HG02763 (cell line): ENCODE results near the gene GAPDHS.

Source experiments
- ATAC-seq: cut with Tn5 transposase; IDR thresholded peaks from one replicate; pipeline ENCODE4 v1.9.1; 2021; ENCODE audit warnings: mild to moderate bottlenecking, moderate library complexity; ENCODE audit not compliant: unreplicated experiment

Gene GAPDHS

DNA sequence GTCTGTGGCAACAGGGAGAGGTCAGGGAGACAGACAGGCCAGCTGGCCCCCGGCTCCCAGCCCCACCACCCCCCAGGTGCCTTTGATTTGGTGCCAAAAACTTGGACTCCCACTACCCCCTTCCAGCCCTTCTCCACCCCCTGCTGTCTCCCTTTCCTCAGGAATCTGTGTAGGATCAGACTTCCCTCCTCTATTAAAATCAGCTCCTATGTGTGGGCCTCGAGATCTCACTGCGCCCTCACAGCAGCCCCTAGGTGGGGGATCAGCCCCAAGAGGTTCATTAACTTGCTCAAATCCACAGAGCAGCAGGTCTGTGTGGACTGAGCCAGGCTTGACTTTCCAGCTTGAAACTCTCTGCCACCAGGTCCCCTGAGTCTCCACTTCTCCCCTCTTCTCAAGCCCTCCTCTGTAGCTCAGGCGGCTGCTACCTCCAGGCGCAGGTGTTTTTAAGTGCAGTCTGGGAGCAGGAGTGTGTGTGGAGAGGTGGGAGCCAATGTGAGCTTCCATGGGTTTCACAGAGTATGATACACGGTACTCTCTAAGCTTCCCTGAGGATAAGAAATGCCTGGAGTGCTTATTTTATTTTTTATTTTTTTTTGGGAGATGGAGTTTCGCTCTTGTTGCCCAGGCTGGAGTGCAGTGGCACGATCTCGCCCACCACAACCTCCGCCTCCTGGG is 1.7 kb downstream of the GAPDHS start:
- ATAC-seq = no peak

DNA sequence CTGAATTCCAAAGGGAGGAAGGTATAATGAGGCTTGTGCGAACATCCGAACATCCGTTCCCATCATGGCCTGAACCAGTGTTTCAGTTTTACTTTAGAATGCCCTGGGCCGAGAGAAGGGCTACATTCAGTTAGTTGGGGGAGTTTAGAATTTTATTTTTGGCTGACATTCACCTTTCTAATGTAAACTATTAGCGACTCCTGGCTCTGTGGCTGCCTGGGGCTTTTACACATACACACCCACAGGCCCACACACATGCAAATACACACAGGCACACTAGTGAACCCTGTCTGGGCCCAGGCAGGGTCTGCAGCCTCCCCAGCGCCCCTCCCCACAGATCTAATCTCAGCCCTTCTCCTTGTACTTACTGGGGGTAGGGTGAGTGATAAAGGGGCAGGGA is 6.1 kb downstream of the GAPDHS start:
- ATAC-seq = no peak

DNA sequence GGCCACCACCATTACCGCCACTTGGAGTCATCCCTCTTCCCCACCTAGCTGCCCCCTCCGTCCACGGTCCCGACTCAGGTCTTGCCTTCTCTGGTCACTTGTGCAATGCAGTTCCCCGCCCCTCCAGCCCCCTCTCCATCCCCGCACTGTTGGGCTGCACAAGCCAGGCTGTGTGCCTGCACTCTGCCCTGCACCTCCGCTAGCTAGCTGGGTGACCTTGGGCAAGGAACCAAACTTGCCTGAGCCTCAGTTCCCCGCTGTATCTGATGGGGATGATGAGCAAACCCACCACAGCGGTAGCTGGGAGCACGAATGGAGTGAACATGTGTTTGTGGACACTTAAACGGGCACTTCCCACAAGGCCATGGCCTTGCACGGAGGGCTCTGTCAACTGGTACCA is 6.6 kb downstream of the GAPDHS start:
- no peak for ATAC-seq

DNA sequence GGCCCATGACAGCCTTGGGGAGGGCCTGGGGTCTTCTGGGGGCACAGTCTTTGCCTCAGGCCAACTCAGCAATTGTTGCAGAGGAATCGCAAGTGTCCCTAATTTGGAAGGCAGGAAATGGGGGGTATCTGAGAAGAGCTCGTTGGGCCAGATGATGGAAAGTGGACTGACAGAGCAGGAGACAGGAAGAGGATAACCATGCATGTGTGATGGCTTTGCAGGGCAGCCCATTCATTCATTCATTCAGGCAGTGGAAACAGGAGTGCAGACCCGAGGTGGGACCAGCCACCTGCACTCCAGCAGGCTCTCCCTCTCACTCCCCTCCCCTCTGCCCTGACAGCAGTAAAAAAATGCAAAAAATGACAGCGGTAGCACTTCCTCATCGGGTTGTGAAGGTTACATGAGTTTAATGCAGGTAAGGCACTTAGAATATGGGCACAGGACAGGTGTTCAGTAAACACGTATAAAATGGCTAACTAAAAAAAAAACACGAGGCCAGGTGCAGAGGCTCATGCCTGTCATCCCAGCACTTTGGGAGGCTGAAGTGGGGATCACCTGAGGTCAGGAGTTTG is 7.2 kb downstream of the GAPDHS start:
- no peak for ATAC-seq

DNA sequence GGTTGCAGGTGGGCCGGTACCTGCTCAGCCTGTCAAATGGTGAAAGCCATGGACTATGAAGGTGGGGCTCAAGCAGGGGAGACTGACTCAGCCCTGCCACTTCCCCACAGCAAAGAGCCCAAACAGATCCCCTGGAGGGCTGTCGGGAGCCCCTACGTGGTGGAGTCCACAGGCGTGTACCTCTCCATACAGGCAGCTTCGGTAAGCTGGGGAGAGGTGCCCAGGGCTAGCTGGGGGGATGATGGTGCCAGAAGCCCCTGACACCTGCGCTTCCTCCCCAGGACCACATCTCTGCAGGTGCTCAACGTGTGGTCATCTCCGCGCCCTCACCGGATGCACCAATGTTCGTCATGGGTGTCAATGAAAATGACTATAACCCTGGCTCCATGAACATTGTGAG is 9.0 kb downstream of the GAPDHS start:
- no peak for ATAC-seq

DNA sequence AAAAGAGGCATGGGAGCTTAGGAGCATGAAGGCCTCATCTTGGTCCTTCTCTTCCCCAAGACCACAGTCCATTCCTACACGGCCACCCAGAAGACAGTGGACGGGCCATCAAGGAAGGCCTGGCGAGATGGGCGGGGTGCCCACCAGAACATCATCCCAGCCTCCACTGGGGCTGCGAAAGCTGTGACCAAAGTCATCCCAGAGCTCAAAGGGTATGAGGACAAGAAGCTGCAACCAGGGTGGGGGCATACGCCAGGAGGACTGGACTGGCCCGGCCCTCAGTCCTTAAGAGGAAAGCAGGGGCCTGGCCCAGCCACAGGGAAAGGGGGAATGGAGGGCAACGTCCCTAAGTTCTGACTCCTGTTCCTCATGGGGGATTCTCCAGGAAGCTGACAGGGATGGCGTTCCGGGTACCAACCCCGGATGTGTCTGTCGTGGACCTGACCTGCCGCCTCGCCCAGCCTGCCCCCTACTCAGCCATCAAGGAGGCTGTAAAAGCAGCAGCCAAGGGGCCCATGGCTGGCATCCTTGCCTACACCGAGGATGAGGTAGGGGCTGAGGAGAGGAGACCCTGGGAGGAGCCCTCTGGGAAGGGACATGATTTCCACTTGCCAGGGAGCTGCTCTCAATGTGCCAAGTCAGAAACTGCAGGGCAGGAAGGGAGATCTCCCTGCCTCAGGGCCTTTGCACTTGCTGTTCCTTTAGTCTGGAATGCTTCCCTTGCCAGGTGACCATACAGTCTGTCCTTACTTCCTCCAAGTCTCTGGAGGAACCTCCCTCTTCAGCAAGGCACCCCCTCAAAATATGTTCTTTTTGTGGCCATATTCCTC is 10.2 kb downstream of the GAPDHS start:
- ATAC-seq = no peak

DNA sequence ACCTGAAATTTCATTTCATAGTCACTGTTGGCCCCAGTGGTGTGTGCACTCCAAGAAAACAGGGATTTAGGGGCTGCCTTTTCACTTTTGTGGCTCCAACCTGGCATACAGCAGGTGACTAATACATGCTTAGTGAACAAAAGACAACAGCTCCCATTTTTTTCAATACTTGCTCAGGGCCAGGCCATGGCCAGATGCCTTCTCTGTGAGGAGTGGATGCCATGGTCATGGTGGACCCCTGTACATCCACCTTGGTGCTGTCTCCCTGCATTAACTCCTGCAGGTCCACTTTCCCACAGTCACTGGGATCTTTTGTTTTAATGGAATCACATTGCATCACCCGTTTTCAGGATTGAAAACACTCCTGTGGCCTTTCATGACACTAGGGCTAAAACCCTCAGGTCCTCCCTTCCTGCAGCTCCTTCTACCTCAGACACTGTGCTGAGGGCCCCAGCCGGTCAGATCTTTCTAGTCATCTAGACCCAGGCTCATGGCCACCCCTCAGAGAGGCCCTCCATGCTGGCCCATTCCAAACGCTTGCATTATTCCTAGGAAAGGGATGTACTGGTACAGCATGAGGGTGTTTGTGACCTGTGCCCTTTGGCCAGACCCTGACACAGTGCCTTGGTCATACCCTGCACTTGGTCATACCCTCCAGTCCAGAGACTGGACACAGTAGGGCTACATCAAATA is 11.0 kb downstream of the GAPDHS start:
- ATAC-seq = no peak

DNA sequence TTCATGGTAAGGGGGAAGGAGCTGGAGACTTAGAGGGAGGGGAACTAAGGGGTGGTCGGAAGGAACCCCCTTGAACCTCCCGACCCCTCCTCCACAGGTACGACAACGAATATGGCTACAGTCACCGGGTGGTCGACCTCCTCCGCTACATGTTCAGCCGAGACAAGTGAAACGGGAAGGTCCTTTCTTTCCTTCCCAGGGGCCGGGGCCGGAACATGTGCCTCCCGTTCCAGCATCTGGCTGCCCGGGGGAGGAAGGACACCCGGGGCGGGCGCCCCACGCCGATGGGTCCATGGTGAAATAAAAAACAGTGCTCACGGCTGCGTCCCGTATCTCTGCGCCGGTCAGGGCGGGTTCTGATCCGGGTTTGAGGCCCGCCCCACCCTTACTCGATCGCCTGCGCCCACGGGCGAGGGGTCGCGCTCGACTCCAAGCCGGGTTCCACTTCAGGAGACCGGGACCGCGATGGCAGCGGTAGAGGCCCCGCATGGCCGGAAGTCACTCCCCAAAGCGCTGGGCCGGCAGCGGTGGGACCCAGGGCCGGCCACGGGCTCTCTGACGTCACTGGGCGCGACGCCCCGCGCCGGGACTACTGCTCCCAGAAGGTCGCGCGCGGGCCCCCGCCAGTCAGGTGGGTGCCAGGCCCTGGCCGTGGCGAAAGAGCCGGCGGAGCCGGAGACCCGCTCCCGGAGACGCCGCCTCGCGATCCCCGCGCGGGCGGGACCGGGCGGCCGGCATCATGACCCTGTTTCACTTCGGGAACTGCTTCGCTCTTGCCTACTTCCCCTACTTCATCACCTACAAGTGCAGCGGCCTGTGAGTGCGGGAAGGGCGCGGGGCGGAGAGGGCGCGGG is 12.0 kb downstream of the GAPDHS start, which contains the start of gene TMEM147:
Gene TMEM147, plus strand, starts transcription at position 626 of the 854 bp plus-strand sequence. Its CDS starts 114 bp downstream, at position 740.
- peak; percentile 75 for ATAC-seq

DNA sequence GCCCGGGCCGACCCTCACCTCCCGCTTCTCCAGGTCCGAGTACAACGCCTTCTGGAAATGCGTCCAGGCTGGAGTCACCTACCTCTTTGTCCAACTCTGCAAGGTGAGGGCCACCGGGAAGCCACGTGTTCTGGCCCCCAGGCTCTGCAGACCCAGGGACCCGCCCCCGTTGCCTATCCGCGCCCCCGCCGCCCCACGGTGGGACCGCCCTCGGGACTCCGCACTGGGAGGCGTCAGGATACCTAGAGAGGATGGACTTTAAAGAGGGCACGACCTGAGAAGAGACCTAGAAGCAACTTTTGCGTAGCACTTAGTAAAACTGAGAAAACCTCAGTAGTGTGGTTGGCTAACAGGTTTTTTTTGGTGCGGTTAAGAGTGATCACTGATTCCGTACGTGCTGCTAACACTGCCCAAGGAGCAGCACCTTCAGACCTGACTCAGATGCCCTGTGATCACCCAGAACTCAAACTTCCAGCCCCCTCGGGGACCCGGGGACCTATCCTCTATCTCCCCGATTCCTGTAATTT is 12.7 kb downstream of the GAPDHS start:
- ATAC-seq = peak; percentile 38

DNA sequence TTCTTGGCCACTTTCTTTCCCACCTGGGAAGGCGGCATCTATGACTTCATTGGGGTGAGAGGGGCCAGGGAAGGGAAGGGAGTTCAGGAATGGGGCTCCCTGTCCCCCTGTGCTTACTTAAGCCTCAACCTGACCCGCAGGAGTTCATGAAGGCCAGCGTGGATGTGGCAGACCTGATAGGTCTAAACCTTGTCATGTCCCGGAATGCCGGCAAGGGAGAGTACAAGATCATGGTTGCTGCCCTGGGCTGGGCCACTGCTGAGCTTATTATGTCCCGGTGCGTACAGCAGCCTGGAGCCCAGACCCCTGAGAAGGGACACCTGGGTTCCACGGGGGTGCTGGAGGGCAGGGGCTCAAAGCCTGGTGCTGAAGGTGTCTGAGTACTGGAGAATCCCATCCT is 13.3 kb downstream of the GAPDHS start:
- ATAC-seq = no peak

DNA sequence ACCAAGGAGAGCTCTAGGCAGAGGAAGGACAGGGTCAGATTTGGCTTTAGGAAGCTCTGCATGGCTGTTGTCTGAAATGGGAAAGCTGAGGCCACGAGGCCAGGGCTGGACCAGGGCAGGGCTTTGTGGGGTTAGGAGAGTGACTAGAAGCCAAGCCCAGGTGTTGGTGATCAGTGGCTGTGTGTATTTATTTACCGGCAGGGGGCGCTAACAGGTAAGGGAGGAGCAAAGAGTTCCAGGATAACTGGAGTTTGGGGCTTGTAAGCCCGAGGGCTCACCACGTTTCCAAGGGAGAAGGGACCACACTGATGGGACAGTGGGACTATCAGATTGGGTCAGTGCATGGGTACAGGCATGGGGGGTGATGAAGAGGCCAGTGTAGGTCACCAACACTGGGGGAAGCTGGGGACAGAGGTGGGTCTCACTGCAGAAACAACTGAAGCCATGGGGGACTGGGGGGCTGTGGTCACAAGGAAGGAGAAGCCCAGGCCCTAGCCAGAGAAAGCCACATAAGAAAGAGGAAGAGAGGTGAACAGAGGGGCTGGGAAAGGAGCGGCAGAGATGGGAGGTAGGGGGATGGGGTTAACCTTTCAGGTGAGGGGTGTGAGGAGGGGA is 16.0 kb downstream of the GAPDHS start:
- ATAC-seq = no peak

DNA sequence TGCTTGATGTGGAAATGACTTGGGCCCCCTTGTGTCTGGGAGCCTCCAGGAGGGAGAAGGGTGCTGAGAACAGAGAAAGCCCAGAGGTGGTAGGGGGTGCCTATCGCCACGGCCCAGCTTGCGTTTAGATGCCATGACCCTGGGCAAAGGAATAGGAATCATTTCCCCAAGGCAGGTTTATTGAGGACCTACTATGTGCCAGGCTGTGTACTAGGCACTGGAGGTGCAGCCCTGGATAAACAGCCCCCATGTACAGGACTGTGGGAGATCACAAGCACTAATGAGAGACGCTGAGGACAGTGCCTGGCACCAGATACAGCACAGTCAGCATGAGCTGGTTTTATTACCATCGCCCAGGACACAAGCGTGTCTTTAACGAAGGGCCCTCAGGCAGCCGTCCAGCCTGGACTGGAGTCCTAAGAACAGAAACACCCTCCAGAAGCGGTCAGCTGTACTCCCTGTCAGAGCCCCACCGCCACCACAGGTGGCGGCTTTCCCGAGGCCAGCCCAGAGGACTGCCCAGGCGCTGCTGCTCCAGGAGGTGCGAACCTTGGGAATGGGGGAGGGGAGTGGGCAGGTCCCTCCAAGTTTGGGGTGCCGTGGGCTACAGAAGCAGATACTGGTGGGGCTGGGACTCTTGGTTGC is 16.7 kb downstream of the GAPDHS start:
- ATAC-seq = no peak

DNA sequence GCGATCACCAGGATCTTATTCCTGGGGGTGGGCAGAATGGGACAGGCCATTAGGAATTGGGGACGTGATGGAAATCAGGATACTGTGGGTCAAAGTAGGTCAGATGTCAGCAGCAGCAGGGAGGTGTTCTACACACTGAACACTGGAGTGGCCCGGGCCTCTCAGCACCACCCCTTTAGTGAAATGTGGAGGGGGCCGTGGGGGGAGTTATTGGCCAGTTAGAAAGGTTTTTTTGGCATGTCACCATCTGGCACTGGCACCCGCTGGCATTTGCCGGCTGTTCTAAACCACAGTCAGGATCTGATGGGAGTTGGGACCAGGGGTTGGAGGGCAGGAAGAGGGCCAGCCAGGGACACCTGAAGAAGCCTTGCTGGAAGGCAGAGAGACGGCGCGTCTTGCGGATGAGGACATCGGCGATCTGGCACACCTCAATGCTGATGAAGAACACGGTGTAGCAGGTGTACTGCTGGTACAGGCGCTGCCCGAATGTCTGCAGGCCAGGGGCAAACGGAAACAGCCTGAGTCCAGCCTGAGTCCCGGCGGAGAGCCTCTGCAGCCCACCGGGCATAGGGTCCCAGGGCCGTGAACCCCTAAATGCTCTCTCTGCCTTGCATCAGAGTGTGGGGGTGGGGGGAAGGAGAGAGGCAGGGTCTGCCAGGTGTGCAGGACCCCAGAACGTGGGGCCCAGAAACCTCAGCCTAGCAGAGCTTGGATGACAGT is 18.0 kb downstream of the GAPDHS start:
- ATAC-seq = no peak

DNA sequence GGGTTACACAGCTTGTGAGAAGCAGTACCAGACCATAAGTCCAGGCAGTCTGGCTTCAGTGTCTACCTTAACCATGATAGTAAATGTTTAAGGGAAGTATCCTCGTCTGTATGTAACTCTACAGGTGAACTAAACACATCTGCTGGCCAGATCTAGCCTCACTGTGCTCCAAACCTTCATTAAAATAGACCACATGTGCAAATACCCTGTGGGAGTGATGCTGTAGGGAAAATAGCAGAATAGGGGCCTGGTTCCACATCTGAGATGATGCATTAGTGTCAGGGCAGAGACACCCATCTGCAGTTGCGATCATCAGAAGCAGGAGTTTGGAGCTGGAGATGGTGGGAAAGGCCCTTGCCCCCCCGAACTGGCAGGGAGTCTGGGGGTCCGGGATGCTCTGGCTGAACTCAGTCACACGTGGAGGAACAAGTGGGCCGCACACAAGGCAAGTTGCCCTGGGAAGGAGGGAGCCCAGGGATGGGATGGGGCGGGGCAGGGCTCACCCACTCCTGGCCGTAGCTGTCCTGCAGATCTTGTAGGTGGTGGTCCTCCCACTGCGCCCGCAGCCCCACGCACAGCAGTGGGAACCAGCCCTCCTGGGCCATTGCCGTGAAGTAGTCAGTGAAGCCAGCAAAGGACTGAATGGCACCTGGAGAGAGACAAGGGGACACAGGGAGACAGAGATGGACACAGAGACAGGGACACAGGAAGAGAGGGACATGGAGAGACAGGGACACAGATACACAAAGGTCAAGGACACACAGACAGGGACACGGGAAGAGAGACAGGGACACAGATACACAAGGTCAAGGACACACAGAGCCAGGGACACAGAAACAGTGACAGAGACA is 19.5 kb downstream of the GAPDHS start:
- no peak for ATAC-seq

DNA sequence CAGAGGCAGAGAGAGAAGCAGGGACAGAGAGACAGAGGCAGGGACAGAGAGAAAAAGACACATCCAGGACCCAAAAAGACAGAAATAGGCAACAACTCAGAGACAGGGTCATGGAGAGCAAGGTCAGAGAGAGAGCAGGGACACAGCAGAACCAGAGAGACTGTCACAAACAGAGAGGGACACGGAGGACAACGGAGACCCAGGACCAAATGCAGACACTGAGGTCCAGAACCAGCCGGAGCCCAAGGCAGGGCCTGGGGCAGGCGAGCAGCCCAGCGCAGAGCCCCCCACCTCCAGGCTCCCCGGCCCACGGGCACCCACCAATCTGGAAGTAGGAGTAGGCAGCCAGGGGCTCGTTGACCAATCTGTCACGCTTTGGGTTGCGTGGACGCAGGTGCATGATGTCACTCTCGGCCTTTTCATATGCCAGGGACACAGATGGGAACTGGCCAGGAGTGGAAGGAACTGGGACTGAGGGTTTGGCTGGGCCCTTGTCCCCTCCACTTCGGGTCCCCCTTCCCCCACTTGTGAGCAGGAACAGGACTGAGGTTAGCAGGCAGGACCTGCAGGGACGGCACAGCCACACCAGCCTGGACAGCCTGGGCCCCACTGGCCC is 20.2 kb downstream of the GAPDHS start:
- no peak for ATAC-seq

DNA sequence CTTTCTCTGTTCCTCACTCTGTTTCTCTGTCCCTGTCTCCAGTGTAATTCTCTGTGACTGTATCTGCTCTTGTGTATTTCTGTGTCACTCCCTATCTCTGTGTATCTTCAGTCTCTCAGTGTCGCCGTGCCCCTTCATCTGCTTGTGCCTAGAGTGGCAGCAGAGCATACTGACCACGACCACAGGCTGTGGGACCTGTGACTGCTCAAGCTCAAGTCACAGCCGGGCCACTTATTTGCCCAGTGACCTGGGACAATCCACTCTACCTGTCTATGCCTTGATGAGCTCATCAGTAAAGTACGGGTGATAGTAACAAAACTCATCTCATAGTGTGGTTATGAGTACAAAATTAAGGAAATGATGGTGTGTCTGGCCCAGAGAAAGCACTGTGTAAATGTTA is 20.8 kb downstream of the GAPDHS start:
- no peak for ATAC-seq

DNA sequence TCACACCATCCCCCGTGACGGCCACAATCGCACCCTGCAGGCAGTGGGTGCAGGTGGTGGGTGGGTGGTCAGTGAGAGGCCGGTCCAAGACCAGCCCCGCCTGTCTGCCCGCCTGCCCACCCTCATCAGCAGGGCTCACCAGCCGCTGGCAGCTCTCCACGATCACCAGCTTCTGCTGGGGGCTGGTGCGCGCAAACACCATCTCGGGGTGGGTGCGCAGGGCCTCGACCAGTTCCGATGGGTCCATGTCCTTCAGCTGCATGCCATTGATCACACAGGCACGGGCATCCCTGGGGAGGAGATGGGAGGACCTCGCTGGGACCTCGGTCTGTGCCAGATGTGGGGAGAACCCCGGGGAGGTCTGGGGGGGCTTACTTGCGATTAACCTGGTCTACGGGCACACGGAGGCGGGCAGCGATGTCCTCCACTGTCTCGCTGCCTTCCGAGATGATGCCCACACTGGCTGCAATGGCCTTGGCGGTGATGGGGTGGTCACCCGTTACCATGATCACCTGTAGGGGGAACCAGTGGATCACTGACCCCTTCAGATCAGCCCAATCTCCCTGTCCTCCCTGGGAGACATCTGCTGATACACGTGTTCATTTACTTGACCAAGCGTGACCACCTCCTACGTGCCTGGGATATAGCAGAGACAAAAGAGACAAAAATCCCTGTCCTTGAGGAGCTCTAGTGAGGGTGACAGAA is 22.2 kb downstream of the GAPDHS start:
- ATAC-seq = no peak
